ENCODE measurements around the gene HSD17B8. TPM values are rescaled to one million over a fixed set of nuclear protein-coding genes. Genes with fewer than 3 reads are reported as not detected.
"Not testable (repeated sequence)": the region's sequence is repeated elsewhere in the genome, so short reads cannot be mapped to it uniquely, and the experiment has no call there.

HSD17B8 gene
- total RNA-seq, 4 donors from 2014 or later = 39.3 to 49.5 (median 41.8) TPM

DNA sequence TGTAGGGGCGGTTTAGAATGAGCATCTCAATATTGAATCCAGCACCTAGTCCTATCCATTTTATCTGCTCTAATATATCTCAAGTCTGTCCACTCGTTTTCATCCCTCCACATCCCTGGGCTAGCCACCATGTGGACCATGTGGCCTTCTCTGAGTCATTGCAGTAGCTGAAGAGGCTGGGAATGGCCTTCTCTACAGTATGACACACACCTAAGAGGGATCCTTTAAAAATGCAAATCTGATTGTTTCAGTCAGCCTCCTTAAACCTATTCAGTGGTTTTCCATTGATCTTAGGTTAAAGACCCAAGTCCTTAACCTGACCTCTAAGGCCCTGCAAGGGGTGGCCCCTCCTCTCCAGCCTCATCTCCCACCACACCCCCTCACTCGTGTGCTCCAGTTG, 13.2 kb downstream of the HSD17B8 start:
- DNase-seq (ENCODE audit: low spot score in 2 of 2) = peak in 1 of 2 donors; percentile 23
- intact Hi-C loops (cut with DNase I; ENCODE audit: low total_unique reads) = no loop called here
- 68 to 78% methylated on average over 3 of the region's 3 CpGs for WGBS, 2 donors
- TF ChIP-seq, protein P1, sequence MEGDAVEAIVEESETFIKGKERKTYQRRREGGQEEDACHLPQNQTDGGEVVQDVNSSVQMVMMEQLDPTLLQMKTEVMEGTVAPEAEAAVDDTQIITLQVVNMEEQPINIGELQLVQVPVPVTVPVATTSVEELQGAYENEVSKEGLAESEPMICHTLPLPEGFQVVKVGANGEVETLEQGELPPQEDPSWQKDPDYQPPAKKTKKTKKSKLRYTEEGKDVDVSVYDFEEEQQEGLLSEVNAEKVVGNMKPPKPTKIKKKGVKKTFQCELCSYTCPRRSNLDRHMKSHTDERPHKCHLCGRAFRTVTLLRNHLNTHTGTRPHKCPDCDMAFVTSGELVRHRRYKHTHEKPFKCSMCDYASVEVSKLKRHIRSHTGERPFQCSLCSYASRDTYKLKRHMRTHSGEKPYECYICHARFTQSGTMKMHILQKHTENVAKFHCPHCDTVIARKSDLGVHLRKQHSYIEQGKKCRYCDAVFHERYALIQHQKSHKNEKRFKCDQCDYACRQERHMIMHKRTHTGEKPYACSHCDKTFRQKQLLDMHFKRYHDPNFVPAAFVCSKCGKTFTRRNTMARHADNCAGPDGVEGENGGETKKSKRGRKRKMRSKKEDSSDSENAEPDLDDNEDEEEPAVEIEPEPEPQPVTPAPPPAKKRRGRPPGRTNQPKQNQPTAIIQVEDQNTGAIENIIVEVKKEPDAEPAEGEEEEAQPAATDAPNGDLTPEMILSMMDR (IDR thresholded peaks at IDR 0.05) = no peak
- no peak for TF ChIP-seq POLR2A (IDR thresholded peaks at IDR 0.05)
- no peak overlapping the region for H3K4me3 ChIP-seq (ENCODE audit: low read depth, poor library complexity, severe bottlenecking)

DNA sequence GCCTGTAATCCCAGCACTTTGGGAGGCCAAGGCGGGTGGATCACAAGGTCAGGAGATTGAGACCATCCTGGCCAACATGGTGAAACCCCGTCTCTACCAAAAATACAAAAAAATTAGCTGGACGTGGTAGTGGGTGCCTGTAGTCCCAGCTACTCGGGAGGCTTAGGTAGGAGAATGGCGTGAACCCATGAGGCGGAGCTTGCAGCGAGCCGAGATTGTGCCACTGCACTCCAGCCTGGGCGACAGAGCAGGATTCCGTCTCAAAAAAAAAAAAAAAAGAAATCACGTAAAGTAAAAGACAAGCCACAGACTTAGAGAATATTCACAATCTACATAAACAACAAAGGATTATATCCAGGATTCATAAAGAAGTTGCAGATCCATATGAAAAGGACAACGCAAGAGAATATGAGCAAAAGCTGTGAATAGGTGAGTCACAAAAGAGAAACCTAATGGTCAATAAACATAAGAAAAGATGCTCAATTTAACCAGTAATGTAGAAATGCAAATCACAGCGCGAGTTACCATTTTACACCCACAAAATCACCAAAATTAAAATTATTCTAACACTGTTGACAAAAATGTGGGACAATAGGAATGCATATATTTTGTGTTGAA, 22.2 kb downstream of the HSD17B8 start:
- WGBS, 2 donors = 43 to 44% methylated on average over 14 of the region's 14 CpGs
- peak in 1 of 2 donors; percentile 18 for DNase-seq (ENCODE audit: low spot score in 2 of 2)
- intact Hi-C loops (cut with DNase I; ENCODE audit: low total_unique reads); H3K4me3 ChIP-seq (ENCODE audit: low read depth, poor library complexity, severe bottlenecking): not testable (repeated sequence)

DNA sequence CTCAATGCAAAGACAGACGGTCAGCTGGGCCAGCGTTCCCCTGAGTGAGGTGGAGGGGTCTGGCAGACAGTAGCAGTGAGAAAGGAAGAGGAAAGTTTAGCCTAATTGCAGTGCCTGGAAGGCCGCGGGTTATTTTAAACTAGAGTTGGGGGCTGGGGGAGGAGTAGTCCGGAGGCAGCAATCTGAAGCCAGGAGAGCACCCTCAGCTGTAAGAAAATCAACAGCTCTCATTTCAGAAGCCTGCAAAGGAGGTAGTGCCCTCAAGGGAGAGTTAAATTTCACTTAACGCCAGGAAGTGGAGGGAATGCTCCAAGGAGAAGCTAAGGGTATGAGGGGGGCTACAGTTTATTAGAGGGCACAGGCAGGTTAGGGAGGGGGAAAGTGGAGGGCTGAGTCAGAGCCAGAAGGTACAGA, 30.8 kb downstream of the HSD17B8 start:
- TF ChIP-seq POLR2A (IDR thresholded peaks at IDR 0.05) = no peak
- TF ChIP-seq, protein P1 (IDR thresholded peaks at IDR 0.05) = no peak
- DNase-seq (ENCODE audit: low spot score in 2 of 2) = peak in 1 of 2 donors; percentile 57
- intact Hi-C loops (cut with DNase I; ENCODE audit: low total_unique reads) = no loop called here
- no peak overlapping the region for H3K4me3 ChIP-seq (ENCODE audit: low read depth, poor library complexity, severe bottlenecking)
- 27 to 31% methylated on average over 6 of the region's 6 CpGs for WGBS, 2 donors

DNA sequence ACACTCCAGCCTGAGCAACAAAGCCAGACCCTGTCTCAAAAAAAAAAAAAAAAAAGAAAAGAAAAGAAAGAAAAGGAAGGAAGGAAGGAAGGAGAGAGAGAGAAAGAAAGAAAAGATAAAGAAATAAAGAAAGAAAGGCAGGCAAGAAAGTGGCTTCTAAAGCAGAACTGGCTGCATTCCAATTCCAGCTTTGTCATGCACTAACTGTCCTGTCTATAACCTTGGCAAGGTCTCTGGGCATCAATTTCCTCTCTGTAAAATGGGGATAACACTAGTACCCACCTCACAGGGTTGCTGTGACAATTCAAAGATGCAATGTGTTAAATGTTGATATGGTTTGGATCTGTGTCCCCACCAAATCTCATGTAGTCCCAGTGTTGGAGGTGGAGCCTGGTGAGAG, 31.9 kb downstream of the HSD17B8 start:
- TF ChIP-seq POLR2A (IDR thresholded peaks at IDR 0.05) = no peak
- TF ChIP-seq, protein P1 (IDR thresholded peaks at IDR 0.05) = no peak
- intact Hi-C loops (cut with DNase I; ENCODE audit: low total_unique reads) = no loop called here
- H3K4me3 ChIP-seq (ENCODE audit: low read depth, poor library complexity, severe bottlenecking) = no peak overlapping the region
- DNase-seq (ENCODE audit: low spot score in 2 of 2) = no peak

DNA sequence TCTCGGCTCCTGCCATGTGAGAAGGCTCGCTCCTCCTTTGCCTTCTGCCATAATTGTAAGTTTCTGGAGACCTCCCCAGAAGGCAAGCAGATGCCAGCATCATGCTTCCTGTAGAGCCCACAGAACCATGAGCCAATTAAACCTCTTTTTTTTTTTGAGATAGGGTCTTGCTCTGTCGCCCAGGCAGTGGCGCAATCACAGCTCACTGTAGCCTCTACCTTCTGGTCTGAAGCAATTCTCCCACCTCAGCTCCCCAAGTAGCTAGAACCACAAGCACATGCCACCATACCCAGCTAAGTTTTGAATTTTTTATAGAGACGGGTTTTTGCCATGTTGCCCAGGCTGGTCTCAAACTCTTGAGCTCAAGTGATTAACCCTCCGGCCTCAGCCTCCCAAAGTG, 32.4 kb downstream of the HSD17B8 start:
- no peak for DNase-seq (ENCODE audit: low spot score in 2 of 2)
- TF ChIP-seq, protein P1 (IDR thresholded peaks at IDR 0.05) = no peak
- TF ChIP-seq POLR2A (IDR thresholded peaks at IDR 0.05) = no peak
- 85 to 87% methylated on average over 6 of the region's 6 CpGs for WGBS, 2 donors
- intact Hi-C loops (cut with DNase I; ENCODE audit: low total_unique reads) = no loop called here
- H3K4me3 ChIP-seq (ENCODE audit: low read depth, poor library complexity, severe bottlenecking) = no peak overlapping the region

DNA sequence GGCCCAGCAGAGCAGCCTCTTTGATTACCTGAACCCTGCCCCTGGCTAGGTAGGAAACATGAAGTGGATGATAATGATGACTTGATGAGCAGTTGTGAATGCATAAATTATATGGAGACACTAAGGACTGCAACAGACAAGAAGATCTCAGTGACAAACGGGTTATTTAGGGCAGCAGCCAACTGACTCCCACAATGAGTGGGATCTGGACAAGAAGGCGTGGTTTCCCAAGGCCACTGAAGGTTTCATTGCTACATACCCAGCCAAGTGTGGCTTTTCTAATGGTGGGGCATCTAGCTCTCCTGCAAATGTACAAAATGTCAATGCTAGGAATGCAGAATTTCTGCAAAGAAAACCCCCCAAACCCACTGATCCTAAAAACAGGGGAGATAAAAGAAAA, 33.3 kb downstream of the HSD17B8 start:
- TF ChIP-seq POLR2A (IDR thresholded peaks at IDR 0.05) = no peak
- TF ChIP-seq, protein P1 (IDR thresholded peaks at IDR 0.05) = no peak
- 52 to 71% methylated on average over 2 of the region's 2 CpGs for WGBS, 2 donors
- H3K4me3 ChIP-seq (ENCODE audit: low read depth, poor library complexity, severe bottlenecking) = no peak overlapping the region
- peak in 1 of 2 donors; percentile 7 for DNase-seq (ENCODE audit: low spot score in 2 of 2)
- intact Hi-C loops (cut with DNase I; ENCODE audit: low total_unique reads) = loop anchor here (2.0 kb wide), 1 partner anchor 195 kb away; no protein-coding TSS in a partner anchor

Data from lower leg skin (tissue), 4 donors.